Activated CD4-positive, alpha-beta T cell treated with anti-CD3 and anti-CD28 coated beads, Interleukin-2, Interleukin-6, amounts not matched to agents 100 ng/mL and 50 ng/mL, durations not matched to agents 16 hours and 8 hours (primary cell): ENCODE measurements around the gene CRYBB1.
"Not testable (repeated sequence)": the region's sequence is repeated elsewhere in the genome, so short reads cannot be mapped to it uniquely, and the experiment has no call there.

Experiments
- DNase-seq: peaks from one replicate; pipeline ENCODE4 v3.0.0-alpha.2; 2020

CRYBB1 gene

GRCh38 chr22:26635117-26635516 lies 17.3 kb upstream of the CRYBB1 start:
- no peak for DNase-seq

- no peak for DNase-seq
Observed at GRCh38 chr22:26634189-26634588, 16.4 kb upstream of the CRYBB1 start.

- DNase-seq = no peak
Observed at GRCh38 chr22:26632422-26633155, 14.8 kb upstream of the CRYBB1 start.

- DNase-seq = no peak
Observed at GRCh38 chr22:26631282-26631681, 13.5 kb upstream of the CRYBB1 start.

GRCh38 chr22:26629988-26630761 lies 12.3 kb upstream of the CRYBB1 start:
- no peak for DNase-seq

DNA sequence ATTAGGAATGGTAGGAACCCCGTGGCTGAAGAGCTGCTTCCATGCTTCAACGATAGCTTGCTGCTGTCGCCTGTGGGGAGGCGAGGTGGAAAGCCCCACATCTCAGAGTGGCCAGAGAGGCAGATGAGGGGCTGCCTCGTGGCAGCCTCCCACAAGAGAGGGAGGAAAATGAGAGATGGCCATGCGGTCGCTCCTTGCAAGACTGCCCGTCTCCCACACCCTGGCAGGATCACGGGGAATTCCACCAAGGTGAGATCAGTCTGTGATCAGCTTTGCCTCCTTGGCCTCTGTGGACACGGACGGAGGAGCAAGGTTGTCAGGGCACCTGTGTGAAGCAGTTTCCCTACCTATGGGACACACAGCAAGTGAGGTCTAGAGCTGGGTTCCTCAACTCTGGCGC lies 7.0 kb upstream of the CRYBB1 start:
- no peak for DNase-seq

GRCh38 chr22:26623984-26624383 lies 6.2 kb upstream of the CRYBB1 start:
- DNase-seq = no peak

DNA sequence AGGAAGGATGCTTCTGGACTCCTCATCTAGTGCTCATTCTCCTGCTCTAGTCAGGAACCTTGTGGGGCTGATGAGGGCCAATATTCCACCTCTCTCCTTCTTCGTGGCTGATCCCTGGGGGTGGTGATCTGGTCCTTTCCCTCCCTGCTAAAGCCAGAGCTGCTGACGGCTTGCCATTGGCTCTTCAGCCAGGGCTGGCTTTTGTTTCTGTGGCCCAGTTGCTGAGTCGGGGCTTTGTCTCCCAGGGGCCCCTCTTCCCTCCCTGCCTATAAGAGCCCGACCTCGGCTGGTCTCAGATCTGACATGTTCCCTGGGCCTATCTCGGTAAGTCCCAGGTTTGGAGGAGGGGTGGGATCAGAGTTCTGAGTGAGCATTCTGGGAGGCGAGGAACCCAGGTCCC lies 3.8 kb upstream of the CRYBB1 start, which contains the start of gene CRYBA4:
CRYBA4 (plus strand) TSS at position 301 of the 400 bp plus-strand sequence. CDS start 634 bp downstream, outside the sequence.
- no peak for DNase-seq

- no peak for DNase-seq
Observed at GRCh38 chr22:26620197-26620596, 2.4 kb upstream of the CRYBB1 start.

DNA sequence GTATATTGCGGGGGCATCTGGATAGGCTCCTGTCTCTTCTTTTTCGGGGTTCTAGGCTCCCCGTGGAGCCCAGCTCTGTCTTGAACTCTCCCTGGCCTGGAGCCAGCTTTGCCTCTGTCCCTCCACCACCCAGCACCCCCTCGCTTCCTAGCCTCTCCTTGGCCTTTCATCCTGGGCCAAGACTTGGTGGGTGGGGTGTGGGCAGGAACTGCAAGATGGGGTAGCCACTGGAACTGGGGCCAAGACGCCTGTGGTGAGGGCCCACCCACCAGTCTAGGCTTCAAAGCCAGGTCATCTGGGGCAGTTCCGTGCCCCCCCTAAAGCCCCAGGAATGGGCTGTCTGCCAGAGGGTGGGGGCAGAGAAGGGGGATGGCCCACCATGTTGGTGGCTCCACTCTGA lies 1.7 kb upstream of the CRYBB1 start:
- no peak for DNase-seq

GRCh38 chr22:26618455-26618854 lies 628 bp upstream of the CRYBB1 start:
- no peak for DNase-seq

DNA sequence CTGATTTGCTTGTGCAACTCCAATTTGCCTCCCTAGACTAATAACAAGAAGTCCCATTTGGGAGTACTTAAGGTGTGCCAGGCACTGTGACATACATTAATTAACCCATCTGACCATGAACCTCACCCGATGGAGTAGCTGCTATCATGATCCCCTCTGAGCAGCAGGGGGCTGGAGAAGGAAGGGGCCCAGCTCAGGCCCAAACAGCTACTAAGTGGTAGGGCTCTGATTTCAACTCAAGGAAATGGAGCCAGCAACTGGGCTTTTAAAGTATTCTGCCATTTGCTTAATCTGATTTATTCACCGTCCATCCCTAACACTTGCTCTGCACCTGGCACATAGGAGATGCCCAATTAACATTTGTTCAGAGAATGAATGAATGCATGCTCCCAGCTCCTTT lies 1.2 kb downstream of the CRYBB1 start:
- no peak for DNase-seq

DNA sequence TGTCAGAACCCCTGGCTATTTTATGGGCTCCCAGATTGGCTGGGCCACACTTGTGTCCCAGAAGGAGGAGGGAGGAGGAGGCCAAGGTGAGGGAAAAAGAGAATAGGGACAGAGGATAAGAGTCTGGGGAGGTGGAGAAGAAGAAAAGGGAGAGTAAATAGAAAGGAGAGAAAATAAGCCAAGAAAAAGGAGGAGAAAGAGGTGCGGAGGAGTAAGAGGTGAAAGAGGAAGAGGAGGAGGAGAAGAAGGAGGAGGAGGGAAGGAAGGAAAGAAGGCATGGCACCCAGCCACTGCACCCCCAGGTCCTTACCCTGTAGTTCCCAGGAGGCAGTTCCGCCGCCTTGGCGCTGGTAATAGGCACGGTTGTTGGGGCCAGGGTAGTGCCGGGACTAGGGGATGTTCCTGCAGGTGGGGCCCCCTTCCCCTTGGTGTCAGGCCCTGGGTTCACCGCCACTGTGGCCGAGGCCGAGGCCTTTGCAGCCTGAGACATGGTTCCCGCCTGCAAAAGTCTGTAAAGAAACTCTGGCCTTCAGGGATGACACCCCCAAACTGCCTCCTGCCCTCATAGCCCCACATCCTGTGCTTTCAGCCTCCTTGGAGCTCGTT lies 1.9 kb downstream of the CRYBB1 start:
- no peak for DNase-seq

DNA sequence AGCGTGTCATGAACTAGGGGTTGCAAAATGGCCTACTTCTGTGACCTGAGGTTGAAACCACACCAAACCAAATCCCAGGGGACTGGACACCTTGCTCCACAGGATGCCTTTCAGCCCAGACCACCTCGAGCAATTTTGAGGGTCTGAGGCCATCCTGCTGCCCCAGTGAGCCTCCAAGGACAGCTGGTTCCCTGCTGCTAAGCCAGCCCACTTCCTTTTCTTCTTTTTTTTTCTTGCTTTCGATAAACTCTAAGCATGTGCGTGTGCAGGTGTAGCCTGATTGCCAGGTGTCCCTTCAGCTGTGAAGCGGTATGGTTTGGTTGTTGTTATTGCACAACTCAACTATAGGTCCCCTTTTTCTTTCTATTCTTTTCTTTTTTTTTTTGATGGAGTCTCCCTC lies 2.7 kb downstream of the CRYBB1 start:
- DNase-seq = no peak

DNA sequence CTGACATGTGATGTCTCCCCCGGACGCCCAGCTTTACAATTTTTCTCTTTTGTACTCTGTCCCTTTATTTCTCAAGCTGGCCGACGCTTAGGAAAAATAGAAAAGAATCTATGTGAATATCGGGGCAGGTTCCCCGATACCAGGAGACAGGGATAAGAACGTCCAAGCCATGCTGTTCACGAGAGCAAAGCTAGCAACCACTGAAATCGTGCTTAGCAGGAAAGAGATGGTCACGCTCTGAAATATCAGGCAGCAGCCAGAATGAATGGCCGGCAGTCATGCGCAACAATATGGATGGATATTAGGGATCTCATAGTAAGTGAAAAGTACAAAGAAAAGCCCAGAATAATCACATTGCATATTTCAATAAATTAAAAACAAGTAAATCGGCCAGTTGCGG lies 3.5 kb downstream of the CRYBB1 start:
- no peak for DNase-seq

GRCh38 chr22:26613753-26614152 lies 4.1 kb downstream of the CRYBB1 start:
- not testable (repeated sequence) for DNase-seq

- DNase-seq = no peak
Observed at GRCh38 chr22:26612652-26613051, 5.2 kb downstream of the CRYBB1 start.

- DNase-seq = peak; percentile 8
Observed at GRCh38 chr22:26610996-26611395, 6.8 kb downstream of the CRYBB1 start.

DNA sequence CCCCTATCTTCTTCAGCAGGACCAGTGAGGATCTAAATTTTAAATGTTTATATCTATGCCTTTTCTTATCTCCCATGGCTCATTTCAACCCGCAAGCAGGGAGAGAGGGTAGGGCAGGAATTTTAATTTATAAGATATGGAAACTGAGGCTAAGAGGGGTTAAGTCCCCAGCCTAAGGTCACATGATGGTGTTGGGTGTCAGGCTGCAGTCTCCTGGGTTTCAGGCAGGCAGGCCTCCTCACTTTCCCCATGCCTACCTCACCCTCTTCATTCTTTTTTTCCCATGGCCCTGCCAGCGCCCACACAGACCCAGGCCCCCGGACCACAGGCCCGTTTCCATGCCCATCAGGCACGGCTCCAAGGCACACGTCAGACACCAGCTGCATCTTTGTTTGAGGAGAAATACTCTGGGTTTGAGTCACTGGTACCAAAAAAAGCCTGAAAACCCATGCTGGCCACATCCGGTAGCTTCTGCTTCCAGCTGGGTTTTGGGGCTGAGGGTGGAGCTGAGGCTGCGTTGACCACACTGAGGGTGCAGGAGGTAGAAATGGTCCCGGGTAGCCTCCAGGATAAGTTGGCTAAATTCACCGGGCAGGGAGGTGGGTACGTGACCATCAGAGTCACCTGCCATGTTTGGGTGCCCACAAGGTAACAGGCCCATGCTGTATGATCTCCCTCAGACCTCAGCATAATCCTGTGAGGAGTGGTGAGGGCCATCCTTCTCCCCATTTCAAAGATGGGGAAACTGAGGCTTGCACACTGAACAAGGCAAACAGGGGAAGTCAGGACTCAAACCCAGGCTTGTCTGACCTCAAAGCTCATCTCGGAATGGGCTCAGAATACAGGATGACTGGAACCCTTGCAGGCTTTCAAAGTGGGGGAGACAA lies 7.5 kb downstream of the CRYBB1 start:
- peak; percentile 81 for DNase-seq

GRCh38 chr22:26609287-26609686 lies 8.5 kb downstream of the CRYBB1 start:
- DNase-seq = no peak

DNA sequence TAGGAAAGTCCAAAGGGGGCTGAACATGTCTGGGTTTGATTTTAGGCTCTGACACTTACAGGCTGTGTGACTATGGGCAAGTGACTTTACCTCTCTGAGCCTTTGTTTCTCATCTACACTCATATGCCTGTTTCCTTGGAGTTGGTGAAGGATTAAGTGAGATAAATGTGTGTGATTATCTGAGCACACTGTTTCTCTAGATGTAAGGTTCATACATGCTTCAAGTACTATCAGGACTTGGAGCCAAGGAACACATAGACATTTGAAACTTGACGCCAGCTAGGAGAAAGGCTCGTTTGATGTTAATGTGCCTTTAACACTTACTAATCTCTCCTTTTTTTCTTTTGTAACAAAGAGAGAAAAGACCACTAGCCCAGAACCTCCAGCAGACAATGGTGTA lies 9.7 kb downstream of the CRYBB1 start:
- no peak for DNase-seq

- no peak for DNase-seq
Observed at GRCh38 chr22:26606611-26607010, 11.2 kb downstream of the CRYBB1 start.

- no peak for DNase-seq
Observed at GRCh38 chr22:26604368-26604767, 13.5 kb downstream of the CRYBB1 start.
